Peyer's patch (tissue), 4 donors: ENCODE data around the gene TRAF5. TPM values are rescaled to one million over a fixed set of nuclear protein-coding genes. Genes with fewer than 3 reads are reported as not detected.
A peak's percentile ranks its signal among the peaks of the same experiment; 100 is the strongest.

ENCODE experiments used
- DNase-seq, 3 donors: peaks; one replicate each; pipeline ENCODE4 v3.0.0-alpha.2; 2017 to 2019
- H3K27ac ChIP-seq, 4 donors: fragments of 200-600 bp; sonication (generic); one replicate each; pipeline ENCODE4 v1.5.1; 2016 to 2019
- H3K27me3 ChIP-seq, 2 donors: fragments of 200-600 bp; sonication (generic); one replicate each; pipeline ENCODE4 v1.5.1; 2019
- H3K36me3 ChIP-seq, 3 donors: fragments of 200-600 bp; sonication (generic); one replicate each; pipeline ENCODE4 v1.5.1; 2016 to 2019
- H3K4me1 ChIP-seq, 4 donors: fragments of 200-600 bp; sonication (generic); one replicate each; pipeline ENCODE4 v1.5.1; 2016 to 2019
- H3K4me3 ChIP-seq, 4 donors: fragments of 200-600 bp; sonication (generic); 1 replicate in 3 of 4; 2 replicates in 1 of 4; pipeline ENCODE4 v1.5.1; 2016 to 2019; ENCODE audit warnings: mild to moderate bottlenecking in 1 of 4
- H3K9me3 ChIP-seq, 4 donors: fragments of 200-600 bp; sonication (generic); one replicate each; pipeline ENCODE4 v1.5.1; 2016 to 2019; ENCODE audit warnings: mild to moderate bottlenecking in 1 of 4
- POLR2A ChIP-seq, 2 donors: fragments of 450-650 bp; IDR thresholded peaks; one replicate each; pipeline ENCODE4 v1.5.1; 2017; ENCODE audit warnings: antibody characterized with exemption in 2 of 2, mild to moderate bottlenecking in 2 of 2, moderate library complexity in 2 of 2
- total RNA-seq, 4 donors: library from RNA; depleted of rRNA; stranded (reverse); fragments of >200 nt; gene quantifications; one replicate each; pipeline ENCODE4 v1.1.0, GENCODE V29; 2016
- TF ChIP-seq, protein P1 (sequence below), 6 experiments: fragments of 450-650 bp in 4 of 6; fragments of 200-600 bp in 2 of 6; sonication (generic) in 1 of 6; IDR thresholded peaks; one replicate each; pipeline ENCODE4 v1.5.1; 2017 to 2019; ENCODE audit warnings: antibody characterized with exemption in 6 of 6, mild to moderate bottlenecking in 3 of 6, moderate library complexity in 1 of 6

The TRAF5 gene
- total RNA-seq, 4 donors from 2014 or later = 10.9 to 98.2 (median 24.9) TPM

DNA sequence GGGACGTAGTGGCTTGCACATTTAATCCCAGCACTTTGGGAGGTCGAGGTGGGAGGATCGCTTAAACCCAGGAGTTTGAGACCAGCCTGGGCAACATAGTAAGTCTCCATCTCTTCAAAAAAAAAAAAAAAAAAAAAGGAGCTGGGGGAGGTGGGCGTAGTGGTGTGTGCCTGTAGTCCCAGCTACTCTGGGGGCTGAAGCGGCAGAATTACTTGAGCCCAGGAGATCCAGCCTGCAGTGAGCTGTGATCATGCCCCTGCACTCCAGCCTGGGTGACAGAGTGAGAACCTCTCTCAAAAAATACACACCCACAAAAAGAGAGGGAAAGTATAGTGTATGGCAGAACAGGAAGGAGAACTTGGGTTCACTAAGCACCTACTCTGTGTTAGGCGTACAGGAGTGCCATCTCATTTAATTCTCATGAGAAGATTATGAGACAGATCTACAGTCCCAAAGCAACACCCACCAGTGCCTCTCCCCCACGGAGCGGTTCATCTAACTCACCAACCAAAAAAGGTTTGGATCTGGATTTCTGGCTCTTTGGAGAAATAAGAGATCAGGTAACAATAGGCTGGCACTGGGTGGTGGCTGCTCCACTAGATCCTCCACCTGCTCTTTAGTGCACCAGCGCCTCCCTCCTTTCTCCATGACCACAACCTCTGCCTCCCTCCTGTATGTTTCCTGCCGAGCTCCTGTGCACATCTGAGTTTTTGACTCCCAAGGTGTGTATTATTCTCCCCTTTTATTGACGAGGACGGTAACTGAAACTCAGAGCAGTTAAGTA, 1.4 kb upstream of the TRAF5 start:
- peak in 1 of 3 donors; percentile 44 for DNase-seq
- Histone ChIP-seq H3K4me1 (peaks cover 0 to 27% (median 8%) of the 10 kb centered on the region in 4 donors), H3K27ac (peak overlapping the region in 1 of 4 donors; percentile 94), H3K9me3 (no peaks in the 10 kb centered on the region), H3K27me3 (no peaks in the 10 kb centered on the region), H3K36me3 (no peaks in the 10 kb centered on the region), H3K4me3 (no peak overlapping the region)
- TF ChIP-seq POLR2A (IDR thresholded peaks at IDR 0.05) = no peak
- TF ChIP-seq, protein P1, sequence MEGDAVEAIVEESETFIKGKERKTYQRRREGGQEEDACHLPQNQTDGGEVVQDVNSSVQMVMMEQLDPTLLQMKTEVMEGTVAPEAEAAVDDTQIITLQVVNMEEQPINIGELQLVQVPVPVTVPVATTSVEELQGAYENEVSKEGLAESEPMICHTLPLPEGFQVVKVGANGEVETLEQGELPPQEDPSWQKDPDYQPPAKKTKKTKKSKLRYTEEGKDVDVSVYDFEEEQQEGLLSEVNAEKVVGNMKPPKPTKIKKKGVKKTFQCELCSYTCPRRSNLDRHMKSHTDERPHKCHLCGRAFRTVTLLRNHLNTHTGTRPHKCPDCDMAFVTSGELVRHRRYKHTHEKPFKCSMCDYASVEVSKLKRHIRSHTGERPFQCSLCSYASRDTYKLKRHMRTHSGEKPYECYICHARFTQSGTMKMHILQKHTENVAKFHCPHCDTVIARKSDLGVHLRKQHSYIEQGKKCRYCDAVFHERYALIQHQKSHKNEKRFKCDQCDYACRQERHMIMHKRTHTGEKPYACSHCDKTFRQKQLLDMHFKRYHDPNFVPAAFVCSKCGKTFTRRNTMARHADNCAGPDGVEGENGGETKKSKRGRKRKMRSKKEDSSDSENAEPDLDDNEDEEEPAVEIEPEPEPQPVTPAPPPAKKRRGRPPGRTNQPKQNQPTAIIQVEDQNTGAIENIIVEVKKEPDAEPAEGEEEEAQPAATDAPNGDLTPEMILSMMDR (IDR thresholded peaks at IDR 0.05) = no peak

DNA sequence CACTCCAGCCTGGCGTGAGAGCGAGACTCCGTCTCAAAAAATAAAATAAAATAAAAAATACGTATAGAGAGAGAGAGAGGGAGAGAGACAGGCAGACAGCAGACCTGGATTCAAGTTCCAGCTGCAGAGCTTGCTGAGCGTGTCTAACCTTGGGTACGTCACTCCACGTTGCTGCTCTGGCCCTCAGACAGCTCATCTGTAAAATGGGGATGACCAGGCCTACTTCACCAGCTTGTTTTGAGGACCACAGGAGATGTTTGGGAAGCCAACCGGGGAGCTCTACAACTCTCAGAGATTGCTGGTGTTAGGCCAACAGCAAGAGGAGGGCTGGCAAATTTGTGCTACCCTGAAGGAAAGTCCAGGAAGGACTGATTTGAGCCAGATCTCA, 499 bp upstream of the TRAF5 start:
- Histone ChIP-seq H3K4me1 (peaks cover 0 to 36% (median 16%) of the 10 kb centered on the region in 4 donors), H3K9me3 (no peaks in the 10 kb centered on the region), H3K27me3 (no peaks in the 10 kb centered on the region), H3K27ac (peak overlapping the region; percentile 88 to 94 (median 90)), H3K36me3 (no peaks in the 10 kb centered on the region), H3K4me3 (peak overlapping the region; percentile 78 to 94 (median 87))
- no peak for DNase-seq
- TF ChIP-seq POLR2A (IDR thresholded peaks at IDR 0.05) = no peak
- TF ChIP-seq, protein P1 (IDR thresholded peaks at IDR 0.05) = no peak

DNA sequence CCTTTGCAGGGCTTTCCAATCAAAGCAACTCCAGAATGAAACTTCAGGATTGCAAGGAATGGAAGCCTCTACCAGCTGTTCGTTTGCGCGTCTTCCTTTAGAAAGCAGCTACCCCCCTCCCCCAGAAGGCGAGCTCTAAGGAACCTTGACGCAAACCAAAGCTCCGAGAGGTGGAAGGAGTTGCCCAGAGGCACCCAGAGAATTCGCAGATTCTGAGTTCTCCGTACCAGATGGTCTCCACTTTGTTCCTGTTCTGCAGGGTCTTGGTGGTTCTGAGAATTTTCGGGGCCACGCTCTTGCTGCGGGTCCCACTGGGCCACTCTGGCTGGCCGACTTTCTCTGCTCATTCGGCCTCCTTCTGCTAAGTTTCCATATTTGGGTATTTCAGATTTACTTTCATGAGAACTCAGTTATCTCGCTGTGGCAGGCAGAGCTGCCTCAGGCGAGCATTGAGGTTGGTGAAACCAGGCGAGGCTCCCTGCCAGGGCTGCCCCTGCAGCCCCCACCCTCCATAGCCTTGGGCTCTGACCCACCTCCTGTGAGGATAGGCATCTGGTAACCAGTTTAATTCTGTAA, 801 bp downstream of the TRAF5 start:
- Histone ChIP-seq H3K4me3 (peak overlapping the region; percentile 78 to 94 (median 87)), H3K27me3 (no peaks in the 10 kb centered on the region), H3K36me3 (no peaks in the 10 kb centered on the region), H3K4me1 (peaks cover 0 to 44% (median 27%) of the 10 kb centered on the region in 4 donors), H3K27ac (peak overlapping the region; percentile 88 to 94 (median 90)), H3K9me3 (no peaks in the 10 kb centered on the region)
- TF ChIP-seq, protein P1 (IDR thresholded peaks at IDR 0.05) = no peak
- TF ChIP-seq POLR2A (IDR thresholded peaks at IDR 0.05) = no peak
- peak in 2 of 3 donors; percentile 65 to 75 for DNase-seq

DNA sequence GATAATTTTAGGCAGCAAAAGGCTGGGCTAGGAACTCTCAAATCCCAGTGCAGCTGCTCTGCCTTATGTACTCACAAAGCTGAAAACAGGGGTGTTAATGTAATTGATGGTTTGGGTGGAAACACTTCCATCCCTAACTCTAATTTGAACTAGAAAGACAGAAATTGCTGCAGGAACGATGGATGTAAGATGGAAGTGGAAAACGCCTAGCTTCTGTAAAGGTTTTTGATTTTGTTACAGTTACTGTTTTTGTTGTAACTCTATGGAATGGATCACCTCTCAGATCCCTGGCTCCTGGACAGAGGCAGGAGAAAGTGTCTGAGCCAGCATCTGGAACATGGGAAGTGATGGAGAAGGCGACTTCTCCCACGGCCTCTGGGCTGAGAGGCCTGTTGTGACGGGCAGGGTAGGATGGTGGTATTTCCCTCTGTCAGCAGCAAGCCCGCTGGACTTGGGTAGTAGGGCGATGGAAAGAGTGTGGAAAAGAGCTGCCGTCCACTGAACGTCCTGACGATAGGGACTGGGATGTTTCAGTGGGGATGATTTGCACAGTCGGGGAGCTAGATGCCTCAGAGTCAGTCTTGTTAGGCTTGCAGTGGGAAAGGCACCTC, 1.6 kb downstream of the TRAF5 start:
- Histone ChIP-seq H3K4me1 (peaks cover 0 to 46% (median 31%) of the 10 kb centered on the region in 4 donors), H3K4me3 (peak overlapping the region; percentile 78 to 94 (median 87)), H3K9me3 (no peaks in the 10 kb centered on the region), H3K36me3 (no peaks in the 10 kb centered on the region), H3K27me3 (no peaks in the 10 kb centered on the region), H3K27ac (peak overlapping the region; percentile 88 to 94 (median 90))
- DNase-seq = peak in 1 of 3 donors; percentile 49
- no peak for TF ChIP-seq POLR2A (IDR thresholded peaks at IDR 0.05)
- TF ChIP-seq, protein P1 (IDR thresholded peaks at IDR 0.05) = no peak

DNA sequence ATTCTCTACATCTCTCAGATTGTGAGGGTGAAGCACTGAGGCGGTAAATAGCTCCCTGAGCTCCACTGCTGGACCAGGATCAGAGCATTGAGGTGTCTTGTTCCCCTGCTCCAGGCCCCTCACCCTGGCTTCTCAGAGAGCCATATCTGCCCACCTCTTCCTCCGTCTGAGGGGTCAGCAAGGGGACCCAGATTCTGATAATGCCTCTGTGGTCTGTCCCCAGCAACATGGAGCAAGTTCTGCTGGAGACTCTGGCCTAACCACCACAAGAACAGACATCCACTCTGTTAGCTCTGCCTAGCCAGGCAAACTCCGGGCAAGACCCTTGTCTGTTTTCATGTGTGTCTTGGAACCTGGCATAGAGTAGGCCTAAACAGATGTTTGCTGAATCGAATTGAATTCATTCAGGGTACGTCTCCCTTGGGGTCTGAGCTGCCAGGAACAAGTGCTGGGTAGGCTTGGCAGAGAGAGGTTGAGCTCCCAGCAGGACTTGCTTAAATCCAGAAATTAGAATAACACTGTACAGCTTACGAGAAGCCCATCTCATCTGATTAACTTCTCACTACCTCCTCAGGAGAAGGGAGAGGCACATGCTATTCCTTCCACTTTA, 2.3 kb downstream of the TRAF5 start:
- peak overlapping the region in 3 of 4 donors; percentile 90 to 94 (median 91) for H3K27ac ChIP-seq
- TF ChIP-seq, protein P1 (IDR thresholded peaks at IDR 0.05) = no peak
- TF ChIP-seq POLR2A (IDR thresholded peaks at IDR 0.05) = no peak
- no peaks in the 10 kb centered on the region for H3K9me3 ChIP-seq
- no peaks in the 10 kb centered on the region for H3K27me3 ChIP-seq
- H3K36me3 ChIP-seq = no peaks in the 10 kb centered on the region
- DNase-seq = peak in 1 of 3 donors; percentile 42
- H3K4me3 ChIP-seq = peak overlapping the region in 3 of 4 donors; percentile 78 to 94 (median 88)
- H3K4me1 ChIP-seq = peaks cover 0 to 46% (median 34%) of the 10 kb centered on the region in 4 donors
